Endodermal cell (in vitro differentiated cells): ENCODE measurements around the gene UVRAG. TPM values are rescaled to one million over a fixed set of nuclear protein-coding genes. Genes with fewer than 3 reads are reported as not detected.

Experiments used
- DNase-seq: peaks from one replicate; pipeline ENCODE4 v3.0.0-alpha.2; 2017
- H3K27ac ChIP-seq: 2 replicates; pipeline ENCODE4 v1.5.1; 2013; ENCODE audit warnings: mild to moderate bottlenecking, low read depth, low read length, moderate library complexity
- H3K27me3 ChIP-seq: 2 replicates; pipeline ENCODE4 v1.6.1; 2013; ENCODE audit warnings: mild to moderate bottlenecking, low read length, moderate library complexity; ENCODE audit not compliant: insufficient read depth, control insufficient read depth, poor library complexity, severe bottlenecking
- H3K36me3 ChIP-seq: 2 replicates; pipeline ENCODE4 v1.7.0; 2013; ENCODE audit warnings: mild to moderate bottlenecking, low read length, moderate library complexity; ENCODE audit not compliant: control insufficient read depth, insufficient read depth
- H3K4me1 ChIP-seq: one replicate; pipeline ENCODE4 v1.7.0; 2013; ENCODE audit warnings: low read length; ENCODE audit not compliant: control insufficient read depth, insufficient read depth
- H3K4me3 ChIP-seq: 2 replicates; pipeline ENCODE4 v1.5.1; 2013; ENCODE audit warnings: mild to moderate bottlenecking, low read length, moderate library complexity
- H3K9ac ChIP-seq: 2 replicates; pipeline ENCODE4 v1.6.1; 2013; ENCODE audit warnings: mild to moderate bottlenecking, low read length, moderate library complexity; ENCODE audit not compliant: poor library complexity, severe bottlenecking; ENCODE audit errors: extremely low read depth
- H3K9me3 ChIP-seq: 2 replicates; pipeline ENCODE4 v1.6.1; 2013; ENCODE audit warnings: mild to moderate bottlenecking, low read length, moderate library complexity; ENCODE audit not compliant: control insufficient read depth
- H3K27ac Mint-ChIP-seq: 2 replicates; pipeline ENCODE4 v1.8.0; 2020; ENCODE audit warnings: mixed read lengths
- H3K27me3 Mint-ChIP-seq: 2 replicates; pipeline ENCODE4 v1.8.0; 2021; ENCODE audit warnings: mild to moderate bottlenecking, mixed read lengths; ENCODE audit not compliant: insufficient read depth
- H3K36me3 Mint-ChIP-seq: 2 replicates; pipeline ENCODE4 v1.8.0; 2020; ENCODE audit warnings: low read depth, mixed read lengths
- H3K4me1 Mint-ChIP-seq: 2 replicates; pipeline ENCODE4 v1.8.0; 2020; ENCODE audit warnings: mixed read lengths
- H3K4me3 Mint-ChIP-seq: 2 replicates; pipeline ENCODE4 v1.8.0; 2020; ENCODE audit warnings: mild to moderate bottlenecking, moderate library complexity, mixed read lengths
- H3K9me3 Mint-ChIP-seq: 2 replicates; pipeline ENCODE4 v1.8.0; 2020; ENCODE audit warnings: mild to moderate bottlenecking, mixed read lengths
- CTCF ChIP-seq: fragments of 200-600 bp; sonication (generic); conservative IDR thresholded peaks from 2 replicates; pipeline ENCODE4 v1.5.0; 2021; ENCODE audit warnings: antibody characterized with exemption, mild to moderate bottlenecking
- WGBS, 2 experiments: methylation state at CpG; one replicate each; pipeline versions ENCODE4 v1.1.5 to v1.1.7; 2013; ENCODE audit warnings: missing lambda C conversion rate in 2 of 2, mixed read lengths in 1 of 2; ENCODE audit not compliant: insufficient coverage in 1 of 2, insufficient read length in 1 of 2; 5-methylcytosine and 5-hydroxymethylcytosine counted together
- total RNA-seq, 2 donors: library from RNA; stranded (reverse); fragmentation: NEBNext Ultra II Directional in 1 of 2; extraction: Animal tissue kit (Norgen Biotek cat#: 25700) in 1 of 2; gene quantifications; 2 replicates in 1 of 2; 3 replicates in 1 of 2; pipeline ENCODE4 v1.2.1, GENCODE V29; 2021

Gene UVRAG
- total RNA-seq, 2 donors from 2014 or later, result 19.7 to 34.9 TPM

DNA sequence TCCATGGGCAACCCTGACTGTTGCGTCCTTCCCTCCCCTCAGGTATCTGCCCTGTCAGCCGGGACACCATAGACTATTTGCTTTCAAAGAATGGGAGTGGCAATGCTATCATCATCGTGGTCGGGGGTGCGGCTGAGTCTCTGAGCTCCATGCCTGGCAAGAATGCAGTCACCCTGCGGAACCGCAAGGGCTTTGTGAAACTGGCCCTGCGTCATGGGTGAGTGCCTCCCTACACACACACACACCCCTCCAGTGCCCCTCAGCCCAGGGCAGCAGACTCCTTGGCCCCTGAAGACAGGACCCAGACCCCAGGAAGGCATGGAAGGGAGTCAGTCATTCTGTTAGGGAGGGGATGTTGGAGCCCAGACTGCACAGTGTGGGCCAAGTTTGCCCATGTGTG lies 17.9 kb upstream of the UVRAG start:
- no peaks in the 10 kb centered on the region for H3K4me1 ChIP-seq
- Mint-ChIP-seq H3K9me3 (no peaks in the 10 kb centered on the region), H3K36me3 (peaks cover 7% of the 10 kb centered on the region), H3K4me1 (no peaks in the 10 kb centered on the region), H3K27me3 (no peaks in the 10 kb centered on the region), H3K27ac (no peak overlapping the region), H3K4me3 (no peak overlapping the region)
- no peaks in the 10 kb centered on the region for H3K9me3 ChIP-seq
- H3K27ac ChIP-seq, result no peak overlapping the region
- no peak for TF ChIP-seq CTCF
- H3K27me3 ChIP-seq, result no peaks in the 10 kb centered on the region
- H3K4me3 ChIP-seq, result no peak overlapping the region
- no peaks in the 10 kb centered on the region for H3K36me3 ChIP-seq
- no peak overlapping the region for H3K9ac ChIP-seq
- WGBS, 2 experiments, result 93 to 100% methylated on average over 3 to 8 of the region's 8 CpGs
- DNase-seq, result no peak

- Histone ChIP-seq H3K9ac (no peak overlapping the region), H3K36me3 (no peaks in the 10 kb centered on the region), H3K27me3 (no peaks in the 10 kb centered on the region), H3K4me1 (no peaks in the 10 kb centered on the region), H3K4me3 (no peak overlapping the region), H3K27ac (no peak overlapping the region), H3K9me3 (no peaks in the 10 kb centered on the region)
- Mint-ChIP-seq H3K27ac (no peak overlapping the region), H3K27me3 (no peaks in the 10 kb centered on the region), H3K9me3 (no peaks in the 10 kb centered on the region), H3K36me3 (peaks cover 7% of the 10 kb centered on the region), H3K4me1 (no peaks in the 10 kb centered on the region), H3K4me3 (no peak overlapping the region)
- TF ChIP-seq CTCF, result no peak
- DNase-seq, result no peak
- WGBS, 2 experiments, result 100% methylated on average over 1 of the region's 1 CpG; no CpG with 5 or more reads in 1 of the 2 experiments
These were observed 17.2 kb upstream of the UVRAG start for GRCh38 chr11:75797792-75798191.

GRCh38 chr11:75800136-75800675 lies 14.8 kb upstream of the UVRAG start:
- no peaks in the 10 kb centered on the region for H3K4me1 ChIP-seq
- no peak overlapping the region for H3K27ac ChIP-seq
- 92 to 100% methylated on average over 1 to 8 of the region's 8 CpGs for WGBS, 2 experiments
- no peak overlapping the region for H3K9ac ChIP-seq
- no peak overlapping the region for H3K4me3 Mint-ChIP-seq
- peaks cover 7% of the 10 kb centered on the region for H3K36me3 Mint-ChIP-seq
- no peaks in the 10 kb centered on the region for H3K9me3 ChIP-seq
- peaks cover 4% of the 10 kb centered on the region for H3K4me1 Mint-ChIP-seq
- no peaks in the 10 kb centered on the region for H3K36me3 ChIP-seq
- no peaks in the 10 kb centered on the region for H3K27me3 Mint-ChIP-seq
- TF ChIP-seq CTCF, result no peak
- no peaks in the 10 kb centered on the region for H3K27me3 ChIP-seq
- no peak for DNase-seq
- no peaks in the 10 kb centered on the region for H3K9me3 Mint-ChIP-seq
- no peak overlapping the region for H3K4me3 ChIP-seq
- H3K27ac Mint-ChIP-seq, result no peak overlapping the region
